WTC11 (cell line): Measurements from ENCODE around the gene PIP4P1. TPM values are rescaled to one million over a fixed set of nuclear protein-coding genes. Genes with fewer than 3 reads are reported as not detected.

Experiments used
- ATAC-seq: fragments of 200-7000 bp; cut with Tn5 transposase; 2 replicates; pipeline ENCODE4 v1.10.0; 2021; ENCODE audit warnings: mild to moderate bottlenecking, moderate library complexity
- CTCF ChIA-PET: fragments of 300-600 bp; sonication (Branson Sonifier 250); formaldehyde crosslinking; loops from one replicate; lab custom pipeline; 2021; ENCODE audit warnings: antibody characterized with exemption; lab: Charles Lee
- POLR2A ChIA-PET: fragments of 350-600 bp; sonication (Branson Sonifier 250); formaldehyde crosslinking; loops from one replicate; lab custom pipeline; 2021; ENCODE audit warnings: antibody characterized with exemption; lab: Charles Lee
- DNase-seq: peaks from one replicate; pipeline ENCODE4 v3.0.0; 2021; ENCODE audit warnings: low spot score
- H3K27ac Mint-ChIP-seq: 2 replicates; pipeline ENCODE4 v1.8.0; 2021; ENCODE audit warnings: mixed read lengths
- H3K27me3 Mint-ChIP-seq: 2 replicates; pipeline ENCODE4 v1.8.0; 2021; ENCODE audit warnings: low read depth, mild to moderate bottlenecking, moderate library complexity, mixed read lengths
- H3K36me3 Mint-ChIP-seq: 2 replicates; pipeline ENCODE4 v1.8.0; 2021; ENCODE audit warnings: mixed read lengths
- H3K4me1 Mint-ChIP-seq: 2 replicates; pipeline ENCODE4 v1.8.0; 2022; ENCODE audit warnings: mixed read lengths
- H3K4me3 Mint-ChIP-seq: 2 replicates; pipeline ENCODE4 v1.8.0; 2021; ENCODE audit warnings: mild to moderate bottlenecking, moderate library complexity, mixed read lengths
- H3K9me3 Mint-ChIP-seq: 2 replicates; pipeline ENCODE4 v1.8.0; 2021; ENCODE audit warnings: mixed read lengths
- FOXK1 ChIP-seq: sonication (generic); formaldehyde crosslinking; IDR thresholded peaks from 2 replicates; pipeline ENCODE4 v1.8.0; 2022; ENCODE audit warnings: mild to moderate bottlenecking, moderate library complexity, missing genetic modification reagents
- FOXP1 ChIP-seq: sonication (generic); formaldehyde crosslinking; IDR thresholded peaks from 2 replicates; pipeline ENCODE4 v1.8.0; 2022; ENCODE audit warnings: missing genetic modification reagents, mild to moderate bottlenecking, moderate library complexity, borderline replicate concordance
- GABPB1 ChIP-seq: sonication (generic); formaldehyde crosslinking; IDR thresholded peaks from 2 replicates; pipeline ENCODE4 v1.8.1; 2023; ENCODE audit warnings: mild to moderate bottlenecking, missing genetic modification reagents
- GTF2I ChIP-seq: fragments of 250-450 bp; sonication (Bioruptor Pico); conservative IDR thresholded peaks from 2 replicates; pipeline ENCODE4 v1.4.0; 2021; ENCODE audit warnings: mild to moderate bottlenecking
- KAT7 ChIP-seq: sonication (generic); formaldehyde crosslinking; IDR thresholded peaks from 2 replicates; pipeline ENCODE4 v1.8.1; 2023; ENCODE audit warnings: missing genetic modification reagents, mild to moderate bottlenecking, borderline replicate concordance
- NR3C1 ChIP-seq: sonication (generic); formaldehyde crosslinking; conservative IDR thresholded peaks from 2 replicates; pipeline ENCODE4 v1.8.1; 2023; ENCODE audit warnings: low read depth, mild to moderate bottlenecking, missing genetic modification reagents
- SMAD4 ChIP-seq: sonication (generic); formaldehyde crosslinking; IDR thresholded peaks from 2 replicates; pipeline ENCODE4 v1.8.0; 2022; ENCODE audit warnings: mild to moderate bottlenecking, missing genetic modification reagents
- SOX15 ChIP-seq: fragments of 250-450 bp; sonication (Bioruptor Pico); IDR thresholded peaks from 2 replicates; pipeline ENCODE4 v1.9.0; 2021; ENCODE audit warnings: mild to moderate bottlenecking
- TEAD1 ChIP-seq: sonication (generic); formaldehyde crosslinking; IDR thresholded peaks from 2 replicates; pipeline ENCODE4 v1.8.0; 2022; ENCODE audit warnings: mild to moderate bottlenecking, missing genetic modification reagents
- ZNF232 ChIP-seq: sonication (generic); formaldehyde crosslinking; IDR thresholded peaks from 2 replicates; pipeline ENCODE4 v1.8.0; 2022; ENCODE audit warnings: mild to moderate bottlenecking, missing genetic modification reagents
- ZNF317 ChIP-seq: sonication (generic); formaldehyde crosslinking; IDR thresholded peaks from 2 replicates; pipeline ENCODE4 v1.8.1; 2023; ENCODE audit warnings: low read depth, mild to moderate bottlenecking, moderate library complexity, missing genetic modification reagents, borderline replicate concordance
- ZNF416 ChIP-seq: fragments of 250-450 bp; sonication (Bioruptor Pico); IDR thresholded peaks from 2 replicates; pipeline ENCODE4 v1.9.0; 2021; ENCODE audit warnings: mild to moderate bottlenecking, inconsistent platforms
- total RNA-seq: library from RNA; stranded (reverse); gene quantifications from 3 replicates; pipeline ENCODE4 v1.2.3, GENCODE V29; 2021
- TF ChIP-seq, protein P1 (sequence below): fragments of 200-600 bp; IDR thresholded peaks from 2 replicates; pipeline ENCODE4 v1.8.0; 2022; ENCODE audit warnings: antibody characterized with exemption
- TF ChIP-seq, protein P2 (sequence below): sonication (generic); formaldehyde crosslinking; IDR thresholded peaks from 2 replicates; pipeline ENCODE4 v1.8.1; 2023; ENCODE audit warnings: mild to moderate bottlenecking, missing genetic modification reagents, moderate library complexity
- TF ChIP-seq, protein P3 (sequence below): fragments of 250-450 bp; sonication (Bioruptor Pico); IDR thresholded peaks from 2 replicates; pipeline ENCODE4 v1.9.0; 2021; ENCODE audit warnings: mild to moderate bottlenecking
- TF ChIP-seq, protein P4 (sequence below): sonication (generic); formaldehyde crosslinking; IDR thresholded peaks from 2 replicates; pipeline ENCODE4 v1.8.0; 2023; ENCODE audit warnings: mild to moderate bottlenecking, missing genetic modification reagents
- TF ChIP-seq, protein P5 (sequence below): sonication (generic); formaldehyde crosslinking; IDR thresholded peaks from 2 replicates; pipeline ENCODE4 v1.8.1; 2023; ENCODE audit warnings: mild to moderate bottlenecking, missing genetic modification reagents
- TF ChIP-seq, protein P6 (sequence below): sonication (generic); formaldehyde crosslinking; IDR thresholded peaks from 2 replicates; pipeline ENCODE4 v1.8.0; 2023; ENCODE audit warnings: missing genetic modification reagents, mild to moderate bottlenecking, borderline replicate concordance

The PIP4P1 gene
- total RNA-seq, 1 experiment from 2014 or later, result 34.1 TPM

DNA sequence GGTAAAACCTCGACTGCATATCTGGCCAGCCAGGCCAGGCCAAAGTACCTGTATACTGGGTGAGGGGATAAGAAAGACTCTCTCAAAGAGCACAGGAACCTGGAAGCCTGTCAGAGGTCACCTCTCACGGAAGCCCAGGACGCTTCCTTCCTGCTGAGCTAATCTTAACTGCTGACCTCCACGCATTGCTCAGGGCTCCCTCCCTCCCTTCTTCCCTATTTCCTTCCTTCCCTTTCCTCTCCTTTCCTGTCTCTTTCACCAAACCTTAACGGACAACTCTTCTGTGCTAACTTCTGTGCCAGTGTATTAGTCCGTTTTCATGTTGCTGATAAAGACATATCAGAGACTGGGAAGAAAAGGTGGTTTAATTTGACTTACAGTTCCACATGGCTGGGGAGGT lies 29.3 kb upstream of the PIP4P1 start:
- Mint-ChIP-seq H3K4me3 (no peak overlapping the region), H3K4me1 (peaks cover 52% of the 10 kb centered on the region), H3K27ac (no peak overlapping the region), H3K36me3 (peaks cover 11% of the 10 kb centered on the region), H3K27me3 (no peaks in the 10 kb centered on the region; the same call in 1 of the 2 replicates), H3K9me3 (peaks cover 14% of the 10 kb centered on the region)
- ATAC-seq, result no peak
- ChIA-PET CTCF (interaction anchor here (0.7 to 1.0 kb wide), 2 partner anchors 116 to 120 kb away, joined by 3 to 5 read pairs; no protein-coding TSS in a partner anchor), POLR2A (no interaction called here)
- DNase-seq, result no peak
- TF ChIP-seq ZNF232 (no peak), GTF2I (CRISPR knock-in tag) (no peak)
- TF ChIP-seq, protein P1, sequence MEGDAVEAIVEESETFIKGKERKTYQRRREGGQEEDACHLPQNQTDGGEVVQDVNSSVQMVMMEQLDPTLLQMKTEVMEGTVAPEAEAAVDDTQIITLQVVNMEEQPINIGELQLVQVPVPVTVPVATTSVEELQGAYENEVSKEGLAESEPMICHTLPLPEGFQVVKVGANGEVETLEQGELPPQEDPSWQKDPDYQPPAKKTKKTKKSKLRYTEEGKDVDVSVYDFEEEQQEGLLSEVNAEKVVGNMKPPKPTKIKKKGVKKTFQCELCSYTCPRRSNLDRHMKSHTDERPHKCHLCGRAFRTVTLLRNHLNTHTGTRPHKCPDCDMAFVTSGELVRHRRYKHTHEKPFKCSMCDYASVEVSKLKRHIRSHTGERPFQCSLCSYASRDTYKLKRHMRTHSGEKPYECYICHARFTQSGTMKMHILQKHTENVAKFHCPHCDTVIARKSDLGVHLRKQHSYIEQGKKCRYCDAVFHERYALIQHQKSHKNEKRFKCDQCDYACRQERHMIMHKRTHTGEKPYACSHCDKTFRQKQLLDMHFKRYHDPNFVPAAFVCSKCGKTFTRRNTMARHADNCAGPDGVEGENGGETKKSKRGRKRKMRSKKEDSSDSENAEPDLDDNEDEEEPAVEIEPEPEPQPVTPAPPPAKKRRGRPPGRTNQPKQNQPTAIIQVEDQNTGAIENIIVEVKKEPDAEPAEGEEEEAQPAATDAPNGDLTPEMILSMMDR, result no peak
- TF ChIP-seq, protein P2, sequence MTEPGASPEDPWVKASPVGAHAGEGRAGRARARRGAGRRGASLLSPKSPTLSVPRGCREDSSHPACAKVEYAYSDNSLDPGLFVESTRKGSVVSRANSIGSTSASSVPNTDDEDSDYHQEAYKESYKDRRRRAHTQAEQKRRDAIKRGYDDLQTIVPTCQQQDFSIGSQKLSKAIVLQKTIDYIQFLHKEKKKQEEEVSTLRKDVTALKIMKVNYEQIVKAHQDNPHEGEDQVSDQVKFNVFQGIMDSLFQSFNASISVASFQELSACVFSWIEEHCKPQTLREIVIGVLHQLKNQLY, result no peak
- TF ChIP-seq, protein P3, sequence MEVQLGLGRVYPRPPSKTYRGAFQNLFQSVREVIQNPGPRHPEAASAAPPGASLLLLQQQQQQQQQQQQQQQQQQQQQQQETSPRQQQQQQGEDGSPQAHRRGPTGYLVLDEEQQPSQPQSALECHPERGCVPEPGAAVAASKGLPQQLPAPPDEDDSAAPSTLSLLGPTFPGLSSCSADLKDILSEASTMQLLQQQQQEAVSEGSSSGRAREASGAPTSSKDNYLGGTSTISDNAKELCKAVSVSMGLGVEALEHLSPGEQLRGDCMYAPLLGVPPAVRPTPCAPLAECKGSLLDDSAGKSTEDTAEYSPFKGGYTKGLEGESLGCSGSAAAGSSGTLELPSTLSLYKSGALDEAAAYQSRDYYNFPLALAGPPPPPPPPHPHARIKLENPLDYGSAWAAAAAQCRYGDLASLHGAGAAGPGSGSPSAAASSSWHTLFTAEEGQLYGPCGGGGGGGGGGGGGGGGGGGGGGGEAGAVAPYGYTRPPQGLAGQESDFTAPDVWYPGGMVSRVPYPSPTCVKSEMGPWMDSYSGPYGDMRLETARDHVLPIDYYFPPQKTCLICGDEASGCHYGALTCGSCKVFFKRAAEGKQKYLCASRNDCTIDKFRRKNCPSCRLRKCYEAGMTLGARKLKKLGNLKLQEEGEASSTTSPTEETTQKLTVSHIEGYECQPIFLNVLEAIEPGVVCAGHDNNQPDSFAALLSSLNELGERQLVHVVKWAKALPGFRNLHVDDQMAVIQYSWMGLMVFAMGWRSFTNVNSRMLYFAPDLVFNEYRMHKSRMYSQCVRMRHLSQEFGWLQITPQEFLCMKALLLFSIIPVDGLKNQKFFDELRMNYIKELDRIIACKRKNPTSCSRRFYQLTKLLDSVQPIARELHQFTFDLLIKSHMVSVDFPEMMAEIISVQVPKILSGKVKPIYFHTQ (CRISPR knock-in tag), result no peak

DNA sequence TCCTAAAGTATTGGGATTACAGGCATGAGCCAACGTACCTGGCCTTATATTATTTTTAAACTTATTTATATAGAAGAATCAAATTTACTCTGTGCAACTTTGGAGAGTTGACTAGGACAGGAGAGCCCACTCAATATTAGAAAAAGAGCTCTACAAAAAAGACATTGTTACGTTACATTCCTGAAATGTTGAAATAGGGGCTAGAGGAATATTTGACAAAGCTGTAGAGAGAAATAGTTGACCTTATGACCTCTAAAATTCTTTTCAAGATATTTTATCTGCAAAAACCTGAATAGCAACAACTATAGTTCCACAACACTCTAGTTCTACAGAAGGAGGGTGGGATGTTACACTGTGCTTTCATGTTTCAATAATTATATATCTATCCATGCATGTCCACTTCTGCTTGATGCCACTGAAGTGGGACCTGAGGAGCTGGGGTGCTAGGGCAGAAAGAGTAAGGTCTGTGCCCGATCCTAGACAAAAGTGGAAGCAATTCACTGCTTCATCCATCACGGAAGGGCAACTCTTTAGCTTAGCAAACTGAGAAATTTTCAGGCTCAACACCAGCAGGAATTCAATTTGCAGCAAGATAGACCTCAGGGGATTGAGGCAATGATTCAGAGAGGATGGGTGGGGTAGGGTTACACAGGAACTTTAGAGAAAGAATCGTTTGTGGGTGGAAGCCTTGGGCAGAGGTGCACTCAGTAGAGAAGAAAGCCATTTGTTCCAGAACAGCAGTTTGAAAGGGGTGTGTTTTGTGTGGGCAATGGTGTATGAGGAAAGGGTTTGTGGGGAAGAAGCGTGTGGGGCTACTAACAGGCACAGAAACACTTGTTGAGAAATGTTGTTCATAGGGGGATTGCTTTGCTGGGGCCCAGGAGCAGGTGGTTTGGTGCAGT lies 28.1 kb upstream of the PIP4P1 start:
- ChIA-PET POLR2A (interaction anchor here (0.9 kb wide), 1 partner anchor 118 kb away, joined by 3 read pairs; no protein-coding TSS in a partner anchor), CTCF (interaction anchor here (5.8 kb wide), 1 partner anchor 119 kb away, joined by 64 read pairs; no protein-coding TSS in a partner anchor)
- no peak for ATAC-seq
- peaks cover 11% of the 10 kb centered on the region for H3K9me3 Mint-ChIP-seq
- DNase-seq, result no peak
- no peak overlapping the region for H3K4me3 Mint-ChIP-seq
- peaks cover under 1% of the 10 kb centered on the region; the same call in 1 of the 2 replicates for H3K36me3 Mint-ChIP-seq
- peaks cover 48% of the 10 kb centered on the region for H3K4me1 Mint-ChIP-seq
- no peak overlapping the region; the same call in 1 of the 2 replicates for H3K27ac Mint-ChIP-seq
- no peaks in the 10 kb centered on the region; the same call in 1 of the 2 replicates for H3K27me3 Mint-ChIP-seq
- TF ChIP-seq ZNF317 (CRISPR knock-in tag) (no peak), KAT7 (CRISPR knock-in tag) (no peak), NR3C1 (CRISPR knock-in tag) (no peak), SOX15 (CRISPR knock-in tag) (no peak), FOXP1 (no peak), SMAD4 (CRISPR knock-in tag) (no peak), GABPB1 (no peak), TEAD1 (CRISPR knock-in tag) (no peak), ZNF416 (CRISPR knock-in tag) (no peak), FOXK1 (CRISPR knock-in tag) (no peak)
- TF ChIP-seq, protein P4, sequence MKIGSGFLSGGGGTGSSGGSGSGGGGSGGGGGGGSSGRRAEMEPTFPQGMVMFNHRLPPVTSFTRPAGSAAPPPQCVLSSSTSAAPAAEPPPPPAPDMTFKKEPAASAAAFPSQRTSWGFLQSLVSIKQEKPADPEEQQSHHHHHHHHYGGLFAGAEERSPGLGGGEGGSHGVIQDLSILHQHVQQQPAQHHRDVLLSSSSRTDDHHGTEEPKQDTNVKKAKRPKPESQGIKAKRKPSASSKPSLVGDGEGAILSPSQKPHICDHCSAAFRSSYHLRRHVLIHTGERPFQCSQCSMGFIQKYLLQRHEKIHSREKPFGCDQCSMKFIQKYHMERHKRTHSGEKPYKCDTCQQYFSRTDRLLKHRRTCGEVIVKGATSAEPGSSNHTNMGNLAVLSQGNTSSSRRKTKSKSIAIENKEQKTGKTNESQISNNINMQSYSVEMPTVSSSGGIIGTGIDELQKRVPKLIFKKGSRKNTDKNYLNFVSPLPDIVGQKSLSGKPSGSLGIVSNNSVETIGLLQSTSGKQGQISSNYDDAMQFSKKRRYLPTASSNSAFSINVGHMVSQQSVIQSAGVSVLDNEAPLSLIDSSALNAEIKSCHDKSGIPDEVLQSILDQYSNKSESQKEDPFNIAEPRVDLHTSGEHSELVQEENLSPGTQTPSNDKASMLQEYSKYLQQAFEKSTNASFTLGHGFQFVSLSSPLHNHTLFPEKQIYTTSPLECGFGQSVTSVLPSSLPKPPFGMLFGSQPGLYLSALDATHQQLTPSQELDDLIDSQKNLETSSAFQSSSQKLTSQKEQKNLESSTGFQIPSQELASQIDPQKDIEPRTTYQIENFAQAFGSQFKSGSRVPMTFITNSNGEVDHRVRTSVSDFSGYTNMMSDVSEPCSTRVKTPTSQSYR (CRISPR knock-in tag), result no peak
- TF ChIP-seq, protein P5, sequence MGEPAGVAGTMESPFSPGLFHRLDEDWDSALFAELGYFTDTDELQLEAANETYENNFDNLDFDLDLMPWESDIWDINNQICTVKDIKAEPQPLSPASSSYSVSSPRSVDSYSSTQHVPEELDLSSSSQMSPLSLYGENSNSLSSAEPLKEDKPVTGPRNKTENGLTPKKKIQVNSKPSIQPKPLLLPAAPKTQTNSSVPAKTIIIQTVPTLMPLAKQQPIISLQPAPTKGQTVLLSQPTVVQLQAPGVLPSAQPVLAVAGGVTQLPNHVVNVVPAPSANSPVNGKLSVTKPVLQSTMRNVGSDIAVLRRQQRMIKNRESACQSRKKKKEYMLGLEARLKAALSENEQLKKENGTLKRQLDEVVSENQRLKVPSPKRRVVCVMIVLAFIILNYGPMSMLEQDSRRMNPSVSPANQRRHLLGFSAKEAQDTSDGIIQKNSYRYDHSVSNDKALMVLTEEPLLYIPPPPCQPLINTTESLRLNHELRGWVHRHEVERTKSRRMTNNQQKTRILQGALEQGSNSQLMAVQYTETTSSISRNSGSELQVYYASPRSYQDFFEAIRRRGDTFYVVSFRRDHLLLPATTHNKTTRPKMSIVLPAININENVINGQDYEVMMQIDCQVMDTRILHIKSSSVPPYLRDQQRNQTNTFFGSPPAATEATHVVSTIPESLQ, result no peak
- TF ChIP-seq, protein P6, sequence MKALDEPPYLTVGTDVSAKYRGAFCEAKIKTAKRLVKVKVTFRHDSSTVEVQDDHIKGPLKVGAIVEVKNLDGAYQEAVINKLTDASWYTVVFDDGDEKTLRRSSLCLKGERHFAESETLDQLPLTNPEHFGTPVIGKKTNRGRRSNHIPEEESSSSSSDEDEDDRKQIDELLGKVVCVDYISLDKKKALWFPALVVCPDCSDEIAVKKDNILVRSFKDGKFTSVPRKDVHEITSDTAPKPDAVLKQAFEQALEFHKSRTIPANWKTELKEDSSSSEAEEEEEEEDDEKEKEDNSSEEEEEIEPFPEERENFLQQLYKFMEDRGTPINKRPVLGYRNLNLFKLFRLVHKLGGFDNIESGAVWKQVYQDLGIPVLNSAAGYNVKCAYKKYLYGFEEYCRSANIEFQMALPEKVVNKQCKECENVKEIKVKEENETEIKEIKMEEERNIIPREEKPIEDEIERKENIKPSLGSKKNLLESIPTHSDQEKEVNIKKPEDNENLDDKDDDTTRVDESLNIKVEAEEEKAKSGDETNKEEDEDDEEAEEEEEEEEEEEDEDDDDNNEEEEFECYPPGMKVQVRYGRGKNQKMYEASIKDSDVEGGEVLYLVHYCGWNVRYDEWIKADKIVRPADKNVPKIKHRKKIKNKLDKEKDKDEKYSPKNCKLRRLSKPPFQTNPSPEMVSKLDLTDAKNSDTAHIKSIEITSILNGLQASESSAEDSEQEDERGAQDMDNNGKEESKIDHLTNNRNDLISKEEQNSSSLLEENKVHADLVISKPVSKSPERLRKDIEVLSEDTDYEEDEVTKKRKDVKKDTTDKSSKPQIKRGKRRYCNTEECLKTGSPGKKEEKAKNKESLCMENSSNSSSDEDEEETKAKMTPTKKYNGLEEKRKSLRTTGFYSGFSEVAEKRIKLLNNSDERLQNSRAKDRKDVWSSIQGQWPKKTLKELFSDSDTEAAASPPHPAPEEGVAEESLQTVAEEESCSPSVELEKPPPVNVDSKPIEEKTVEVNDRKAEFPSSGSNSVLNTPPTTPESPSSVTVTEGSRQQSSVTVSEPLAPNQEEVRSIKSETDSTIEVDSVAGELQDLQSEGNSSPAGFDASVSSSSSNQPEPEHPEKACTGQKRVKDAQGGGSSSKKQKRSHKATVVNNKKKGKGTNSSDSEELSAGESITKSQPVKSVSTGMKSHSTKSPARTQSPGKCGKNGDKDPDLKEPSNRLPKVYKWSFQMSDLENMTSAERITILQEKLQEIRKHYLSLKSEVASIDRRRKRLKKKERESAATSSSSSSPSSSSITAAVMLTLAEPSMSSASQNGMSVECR (CRISPR knock-in tag), result no peak
